Measurements from ENCODE around the gene RPTOR. TPM values are rescaled to one million over a fixed set of nuclear protein-coding genes. Genes with fewer than 3 reads are reported as not detected.

Gene RPTOR
- total RNA-seq, 6 experiments from 2014 or later = 34.4 to 39.2 (median 35.5) TPM

- no peaks in the 10 kb centered on the region for H3K9me3 Mint-ChIP-seq
- no peak overlapping the region for H3K4me3 Mint-ChIP-seq
- peaks cover 29% of the 10 kb centered on the region for H3K36me3 Mint-ChIP-seq (ENCODE audit: low read depth)
- no peak for TF ChIP-seq CTCF (IDR thresholded peaks at IDR 0.05)
- H3K27me3 Mint-ChIP-seq (ENCODE audit: insufficient read depth) = peaks cover 8% of the 10 kb centered on the region
- H3K27ac Mint-ChIP-seq = no peak overlapping the region
- peaks cover 9% of the 10 kb centered on the region for H3K4me1 Mint-ChIP-seq (ENCODE audit: low read depth)
- DNase-seq = no peak
Measured at GRCh38 chr17:80885947-80886582, 341.4 kb downstream of the RPTOR start.

- no peak for DNase-seq
- peaks cover 8% of the 10 kb centered on the region for H3K27me3 Mint-ChIP-seq (ENCODE audit: insufficient read depth)
- H3K36me3 Mint-ChIP-seq (ENCODE audit: low read depth) = peaks cover 32% of the 10 kb centered on the region
- H3K4me3 Mint-ChIP-seq = no peak overlapping the region
- H3K27ac Mint-ChIP-seq = no peak overlapping the region
- peaks cover 17% of the 10 kb centered on the region for H3K4me1 Mint-ChIP-seq (ENCODE audit: low read depth)
- no peaks in the 10 kb centered on the region for H3K9me3 Mint-ChIP-seq
- TF ChIP-seq CTCF (IDR thresholded peaks at IDR 0.05) = no peak
Measured at GRCh38 chr17:80886641-80887573, 342.3 kb downstream of the RPTOR start.

GRCh38 chr17:80887639-80888175 lies 343.1 kb downstream of the RPTOR start:
- Mint-ChIP-seq H3K36me3 (ENCODE audit: low read depth) (peaks cover 27% of the 10 kb centered on the region), H3K4me3 (no peak overlapping the region), H3K27ac (no peak overlapping the region), H3K4me1 (ENCODE audit: low read depth) (peaks cover 25% of the 10 kb centered on the region), H3K27me3 (ENCODE audit: insufficient read depth) (peaks cover 8% of the 10 kb centered on the region), H3K9me3 (no peaks in the 10 kb centered on the region)
- no peak for TF ChIP-seq CTCF (IDR thresholded peaks at IDR 0.05)
- no peak for DNase-seq

- Mint-ChIP-seq H3K27ac (peak overlapping the region; percentile 67), H3K4me1 (ENCODE audit: low read depth) (peaks cover 31% of the 10 kb centered on the region), H3K9me3 (no peaks in the 10 kb centered on the region), H3K36me3 (ENCODE audit: low read depth) (peaks cover 30% of the 10 kb centered on the region), H3K27me3 (ENCODE audit: insufficient read depth) (peaks cover 8% of the 10 kb centered on the region), H3K4me3 (no peak overlapping the region)
- no peak for TF ChIP-seq CTCF (IDR thresholded peaks at IDR 0.05)
- DNase-seq = no peak
Measured at GRCh38 chr17:80888276-80889160, 343.9 kb downstream of the RPTOR start.

Data from HFFc6 (cell line).